Measurements from ENCODE around the gene MRPL38. TPM values are rescaled to one million over a fixed set of nuclear protein-coding genes. Genes with fewer than 3 reads are reported as not detected.

Gene MRPL38
- total and polyA plus RNA-seq, 2 of the 8 experiments (the other 6 are each of a cell fraction or from before 2014, with no cell fraction given): 78.4 to 125 TPM

DNA sequence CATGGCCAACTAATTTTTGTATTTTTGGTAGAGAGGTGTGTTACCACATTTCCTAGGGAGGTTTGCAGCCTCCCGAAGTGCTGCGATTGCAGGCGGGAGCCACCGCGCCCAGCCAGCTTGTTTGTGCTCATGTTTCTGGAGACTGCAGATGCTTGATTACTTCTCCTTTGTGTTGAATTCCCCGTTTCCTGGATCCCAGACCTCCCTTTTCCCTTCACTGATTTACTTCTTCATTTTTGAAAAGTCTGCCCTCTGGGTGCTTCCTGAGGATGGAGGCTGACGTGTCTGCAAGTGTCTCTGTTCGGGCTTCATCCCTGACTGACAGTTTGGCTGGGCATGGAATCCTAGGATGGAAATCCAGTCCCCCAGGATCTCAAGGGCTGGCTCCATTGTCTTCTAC lies 19.3 kb downstream of the MRPL38 start:
- H3K4me2 ChIP-seq (ENCODE audit: insufficient read depth in 1 of 2, low read depth in 2 of 2, low read length in 2 of 2): no peak overlapping the region
- WGBS, 2 experiments (ENCODE audit: extremely low coverage in 1 of 2, insufficient coverage in 1 of 2, insufficient read length in 1 of 2, insufficient replicate concordance in 2 of 2, low coverage in 1 of 2, low lambda C conversion rate in 2 of 2, missing lambda C conversion rate in 1 of 2): 93% methylated on average over 8 of the region's 8 CpGs; no CpG with 5 or more reads in 1 of the 2 experiments
- H4K8ac ChIP-seq (ENCODE audit: extremely low read depth, insufficient read depth, low read length): no peak overlapping the region
- no peak overlapping the region for H3K14ac ChIP-seq (ENCODE audit: insufficient read length)
- H3K79me2 ChIP-seq (ENCODE audit: control insufficient read depth in 1 of 2, insufficient read depth in 2 of 2, low read length in 2 of 2): no peaks in the 10 kb centered on the region
- H2BK20ac ChIP-seq (ENCODE audit: low read length): no peak overlapping the region
- no peaks in the 10 kb centered on the region for H3K4me1 ChIP-seq (replicated peaks in 1 of 4; ENCODE audit: control insufficient read depth in 3 of 4, insufficient read depth in 4 of 4, low read length in 3 of 4)
- H4K20me1 ChIP-seq (replicated peaks in 1 of 2; ENCODE audit: control insufficient read depth in 1 of 2, insufficient read depth in 2 of 2, low read length in 2 of 2): peaks cover 1 to 3% of the 10 kb centered on the region in 2 experiments
- no peak for FAIRE-seq
- H4K91ac ChIP-seq (replicated peaks; ENCODE audit: insufficient read length, low read length): no peak overlapping the region
- no peak overlapping the region for H2BK12ac ChIP-seq (ENCODE audit: low read depth, low read length)
- H2BK15ac ChIP-seq (ENCODE audit: low read length): no peak overlapping the region
- peaks cover 0 to 2% (median 0%) of the 10 kb centered on the region in 4 experiments; a peak in 3 of 8 replicates for H3K36me3 ChIP-seq (ENCODE audit: control insufficient read depth in 2 of 4, insufficient read depth in 4 of 4, low read length in 3 of 4)
- H2AFZ ChIP-seq (ENCODE audit: low read length): no peak overlapping the region
- H3K27me3 ChIP-seq (replicated peaks in 1 of 4; ENCODE audit: control insufficient read depth in 3 of 4, extremely low read depth in 1 of 4, insufficient read depth in 3 of 4, low read length in 3 of 4): no peaks in the 10 kb centered on the region
- DNase-seq (ENCODE audit: low read depth in 1 of 2, low spot score in 2 of 2): no peak
- H4K5ac ChIP-seq (ENCODE audit: insufficient read length, low read depth, low read length): no peak overlapping the region
- no peak overlapping the region for H3K4ac ChIP-seq (replicated peaks; ENCODE audit: insufficient read length, low read depth, low read length)
- H3K9me3 ChIP-seq (ENCODE audit: insufficient read depth in 2 of 2, low read depth in 1 of 2, low read length in 1 of 2): no peaks in the 10 kb centered on the region
- H3K56ac ChIP-seq (replicated peaks; ENCODE audit: insufficient read length, low read depth, low read length): no peak overlapping the region
- no peaks in the 10 kb centered on the region for H3K23me2 ChIP-seq (ENCODE audit: low read depth, low read length)
- H2AK5ac ChIP-seq (ENCODE audit: low read depth, low read length): no peak overlapping the region
- H3K18ac ChIP-seq (ENCODE audit: extremely low read depth, low read length): no peak overlapping the region
- ChIA-PET CTCF (ENCODE audit: partially characterized antibody) (interaction anchor here (0.6 to 2.1 kb wide), 5 partner anchors 9 to 488 kb away, joined by 3 to 7 read pairs (median 3); no protein-coding TSS in a partner anchor), POLR2A (ENCODE audit: partially characterized antibody) (interaction anchor here (3.3 to 6.3 kb wide), 2 partner anchors 13 to 19 kb away, joined by 9 to 40 read pairs; partner anchors contain the start of genes MRPL38 and TRIM65)
- TF ChIP-seq TBP (IDR thresholded peaks at IDR 0.05; ENCODE audit: low read depth, low read length) (no peak), POU5F1 (IDR thresholded peaks at IDR 0.05; ENCODE audit: low read depth, low read length) (no peak)
- H3K4me3 ChIP-seq (ENCODE audit: extremely low read depth in 1 of 4, insufficient read depth in 2 of 4, low read depth in 3 of 4, low read length in 4 of 4): no peak overlapping the region
- H3K23ac ChIP-seq (ENCODE audit: insufficient read length): no peak overlapping the region
- H3K9ac ChIP-seq (replicated peaks in 1 of 4; ENCODE audit: extremely low read depth in 1 of 4, low read depth in 3 of 4, low read length in 3 of 4): no peak overlapping the region
- no peak overlapping the region for H3K27ac ChIP-seq (ENCODE audit: low read depth, low read length)
- H2BK5ac ChIP-seq (ENCODE audit: low read depth, low read length): no peak overlapping the region
- H2BK120ac ChIP-seq (replicated peaks; ENCODE audit: low read depth, low read length): no peak overlapping the region
- H3K79me1 ChIP-seq (ENCODE audit: low read depth, low read length): no peaks in the 10 kb centered on the region
